ENCODE measurements around the gene CPAMD8. TPM values are rescaled to one million over a fixed set of nuclear protein-coding genes. Genes with fewer than 3 reads are reported as not detected.

Gene CPAMD8
- total RNA-seq, 1 donor from 2014 or later: 82.5 TPM

- intact Hi-C loops (cut with DNase I): no loop called here
- Histone ChIP-seq H3K9me3 (no peaks in the 10 kb centered on the region), H3K4me3 (no peak overlapping the region), H3K4me1 (peaks cover 3% of the 10 kb centered on the region in 2 donors), H3K27ac (no peak overlapping the region), H3K27me3 (no peaks in the 10 kb centered on the region), H3K36me3 (no peaks in the 10 kb centered on the region)
- no peak for DNase-seq (ENCODE audit: low spot score in 2 of 2)
- TF ChIP-seq CTCF (IDR thresholded peaks at IDR 0.05): no peak
Observed at GRCh38 chr19:16891696-16892382, 134.8 kb downstream of the CPAMD8 start.

GRCh38 chr19:16890461-16891184 lies 136.0 kb downstream of the CPAMD8 start:
- Histone ChIP-seq H3K27ac (no peak overlapping the region), H3K4me3 (no peak overlapping the region), H3K36me3 (no peaks in the 10 kb centered on the region), H3K27me3 (no peaks in the 10 kb centered on the region), H3K4me1 (no peaks in the 10 kb centered on the region), H3K9me3 (no peaks in the 10 kb centered on the region)
- no peak for TF ChIP-seq CTCF (IDR thresholded peaks at IDR 0.05)
- intact Hi-C loops (cut with DNase I): no loop called here
- DNase-seq (ENCODE audit: low spot score in 2 of 2): no peak

GRCh38 chr19:16889883-16890460 lies 136.6 kb downstream of the CPAMD8 start:
- no peaks in the 10 kb centered on the region for H3K27me3 ChIP-seq
- TF ChIP-seq CTCF (IDR thresholded peaks at IDR 0.05): no peak
- no peak overlapping the region for H3K4me3 ChIP-seq
- DNase-seq (ENCODE audit: low spot score in 2 of 2): no peak
- H3K9me3 ChIP-seq: no peaks in the 10 kb centered on the region
- intact Hi-C loops (cut with DNase I): no loop called here
- H3K4me1 ChIP-seq: no peaks in the 10 kb centered on the region
- no peaks in the 10 kb centered on the region for H3K36me3 ChIP-seq
- no peak overlapping the region for H3K27ac ChIP-seq

- Histone ChIP-seq H3K4me1 (no peaks in the 10 kb centered on the region), H3K4me3 (no peak overlapping the region), H3K27ac (no peak overlapping the region), H3K36me3 (no peaks in the 10 kb centered on the region), H3K9me3 (no peaks in the 10 kb centered on the region), H3K27me3 (no peaks in the 10 kb centered on the region)
- no peak for TF ChIP-seq CTCF (IDR thresholded peaks at IDR 0.05)
- DNase-seq (ENCODE audit: low spot score in 2 of 2): no peak
- intact Hi-C loops (cut with DNase I): no loop called here
Observed at GRCh38 chr19:16889366-16889882, 137.2 kb downstream of the CPAMD8 start.

- no peak for DNase-seq (ENCODE audit: low spot score in 2 of 2)
- H3K9me3 ChIP-seq: no peaks in the 10 kb centered on the region
- no peaks in the 10 kb centered on the region for H3K4me1 ChIP-seq
- H3K27me3 ChIP-seq: no peaks in the 10 kb centered on the region
- intact Hi-C loops (cut with DNase I): no loop called here
- H3K27ac ChIP-seq: peak within 1 kb of the TSS in 1 of 2 donors; percentile 7
- peak within 1 kb of the TSS in 1 of 2 donors; percentile 26 for H3K4me3 ChIP-seq
- H3K36me3 ChIP-seq: no peaks in the 10 kb centered on the region
- TF ChIP-seq CTCF (IDR thresholded peaks at IDR 0.05): no peak
Observed at GRCh38 chr19:16888629-16889365, 137.8 kb downstream of the CPAMD8 start, which contains the start of gene F2RL3. TSS of gene F2RL3 (plus strand) at chr19:16888999. CDS start at chr19:16889190, 191 bp downstream.
